K562 (cell line): ENCODE measurements around the gene PREB. TPM values are rescaled to one million over a fixed set of nuclear protein-coding genes. Genes with fewer than 3 reads are reported as not detected.

Source experiments
- ATAC-seq: fragments of 200-7000 bp; cut with Tn5 transposase; 3 replicates; pipeline ENCODE4 v1.9.1; 2020; ENCODE audit warnings: moderate library complexity
- BruUV-seq: library from RNA; stranded (reverse); fragments of 400-500 nt; replicated peaks from 2 replicates; lab custom pipeline; 2021; lab: Mats Ljungman, UMichigan
- CTCF ChIA-PET: fragments of 300-600 bp; formaldehyde crosslinking; extraction: SDS; loops from one replicate; lab custom pipeline; 2021; ENCODE audit warnings: low intra/inter-chr PET ratio; lab: Yijun Ruan, JAX
- POLR2A ChIA-PET: fragments of 300-600, 350-650 bp; sonication (Branson Sonifier 250); formaldehyde crosslinking; extraction: SDS; loops from one replicate; lab custom pipeline; 2021; ENCODE audit warnings: antibody characterized with exemption, inconsistent platforms; lab: Yijun Ruan, JAX
- DNase-seq, 4 experiments: peaks; one replicate each; pipeline versions ENCODE4 v3.0.0 to v3.0.0-alpha.2; 2011 to 2018; ENCODE audit warnings: low spot score in 3 of 4, mixed read lengths in 3 of 4; ENCODE audit errors: extremely low read depth in 1 of 4
- FAIRE-seq: peaks from 2 replicates; lab custom pipeline; 2011; peaks lifted over from hg19 to GRCh38; lab: Jason Lieb, UNC
- H2AFZ ChIP-seq: 2 replicates; pipeline ENCODE4 v1.6.0; 2011; ENCODE audit warnings: low read depth, low read length, control low read depth, inconsistent platforms
- H3K27ac ChIP-seq: fragments of 200-600 bp; 3 replicates; pipeline ENCODE4 v1.8.0; 2011; ENCODE audit warnings: low read depth, mild to moderate bottlenecking, control low read depth, inconsistent platforms, low read length, moderate library complexity, mixed read lengths; ENCODE audit errors: extremely low read depth
- H3K27me3 ChIP-seq, 2 experiments: fragments of 300-600 bp in 1 of 2; 2 replicates in 1 of 2; 3 replicates in 1 of 2; pipeline versions ENCODE4 v1.6.0 to v1.8.0; 2011; ENCODE audit warnings: inconsistent platforms in 2 of 2, low read length in 2 of 2, mild to moderate bottlenecking in 1 of 2, mixed read lengths in 1 of 2, moderate library complexity in 1 of 2; ENCODE audit not compliant: control insufficient read depth in 2 of 2, insufficient read depth in 2 of 2
- H3K36me3 ChIP-seq: fragments of 300-600 bp; 3 replicates; pipeline ENCODE4 v1.8.0; 2011; ENCODE audit warnings: mild to moderate bottlenecking, low read length, inconsistent platforms; ENCODE audit not compliant: control insufficient read depth, insufficient read depth
- H3K4me1 ChIP-seq, 2 experiments: fragments of 200-600 bp in 1 of 2; replicated peaks in 1 of 2; 2 replicates in 1 of 2; 3 replicates in 1 of 2; pipeline versions ENCODE4 v1.5.1 to v1.8.0; 2011; ENCODE audit warnings: inconsistent platforms in 2 of 2, low read length in 2 of 2, mild to moderate bottlenecking in 1 of 2, mixed read lengths in 1 of 2, moderate library complexity in 1 of 2; ENCODE audit not compliant: control insufficient read depth in 2 of 2, insufficient read depth in 2 of 2
- H3K4me2 ChIP-seq: 2 replicates; pipeline ENCODE4 v1.6.1; 2011; ENCODE audit warnings: low read length, control low read depth, inconsistent platforms, mixed read lengths; ENCODE audit not compliant: insufficient read depth
- H3K4me3 ChIP-seq: fragments of 200-600 bp; sonication (generic), shearing (Covaris generic); 2 replicates; pipeline ENCODE4 v1.5.1; 2016; ENCODE audit warnings: control low read depth, inconsistent platforms
- H3K79me2 ChIP-seq: fragments of 200-600 bp; 3 replicates; pipeline ENCODE4 v1.8.0; 2011; ENCODE audit warnings: low read length, inconsistent platforms; ENCODE audit not compliant: control insufficient read depth, insufficient read depth
- H3K9ac ChIP-seq, 2 experiments: 2 replicates each; pipeline versions ENCODE4 v1.6.0 to v1.6.1; 2011; ENCODE audit warnings: low read depth in 2 of 2, low read length in 2 of 2, control low read depth in 1 of 2, inconsistent platforms in 1 of 2, mild to moderate bottlenecking in 1 of 2, mixed read lengths in 1 of 2; ENCODE audit not compliant: insufficient read depth in 1 of 2
- H3K9me1 ChIP-seq: one replicate; pipeline ENCODE4 v1.6.0; 2011; ENCODE audit warnings: inconsistent platforms, mild to moderate bottlenecking, low read length, moderate library complexity; ENCODE audit not compliant: control insufficient read depth, insufficient read depth
- H3K9me3 ChIP-seq: replicated peaks from 2 replicates; pipeline ENCODE4 v1.5.1; 2011; ENCODE audit warnings: low read depth, low read length, inconsistent platforms; ENCODE audit not compliant: control insufficient read depth, insufficient read depth
- H4K20me1 ChIP-seq: replicated peaks from 2 replicates; pipeline ENCODE4 v1.6.1; 2011; ENCODE audit warnings: low read length, inconsistent platforms, mixed read lengths; ENCODE audit not compliant: control insufficient read depth, insufficient read depth
- ATF3 ChIP-seq, 2 experiments: fragments of 450-650 bp in 1 of 2; sonication (generic) in 1 of 2; formaldehyde crosslinking in 1 of 2; IDR thresholded peaks in 1 of 2; conservative IDR thresholded peaks in 1 of 2; 2 replicates each; pipeline versions ENCODE4 v1.6.1 to v1.8.1; 2016 to 2023; ENCODE audit warnings: mild to moderate bottlenecking in 2 of 2, moderate library complexity in 2 of 2, inconsistent platforms in 1 of 2, missing genetic modification reagents in 1 of 2
- HNRNPLL ChIP-seq: fragments of 200-400 bp; formaldehyde crosslinking; IDR thresholded peaks from 2 replicates; pipeline ENCODE4 v1.6.1; 2017; ENCODE audit warnings: low read length, low read depth, mild to moderate bottlenecking; ENCODE audit not compliant: poor library complexity, severe bottlenecking
- ZNF431 ChIP-seq: sonication (generic); formaldehyde crosslinking; IDR thresholded peaks from 2 replicates; pipeline ENCODE4 v1.8.0; 2022; ENCODE audit warnings: mild to moderate bottlenecking, missing genetic modification reagents
- WGBS: fragments of 100-300 bp; shearing (Covaris generic); methylation state at CpG from one replicate; pipeline ENCODE4 v1.1.6; 2016; ENCODE audit warnings: low coverage, mixed read lengths; ENCODE audit not compliant: insufficient coverage; ENCODE audit errors: missing lambda C conversion rate; 5-methylcytosine and 5-hydroxymethylcytosine counted together
- in situ Hi-C: fragments of 300-500 bp; cut with MboI; formaldehyde crosslinking; loops from 4 replicates; pipeline ENCODE4 v1.15.0; 2018; ENCODE audit warnings: inconsistent platforms, mixed read lengths
- intact Hi-C: fragments of 100-400 bp; cut with micrococcal nuclease; formaldehyde crosslinking; loops from 2 replicates; pipeline ENCODE4 v1.14.2; 2022
- polyA plus RNA-seq, 8 experiments: library from polyadenylated mRNA; depleted of rRNA in 4 of 8; stranded (reverse) in 5 of 8; unstranded in 3 of 8; fragments of >200 nt; fragmentation: Nextera tagmentation in 2 of 8; fragmentation: Illumina TruSeq in 1 of 8; extraction: Ambion mirVana in 2 of 8; extraction: Trizol in 1 of 8; gene quantifications; 2 replicates each; pipeline versions ENCODE4 v1.2.1 to v1.2.3, GENCODE V29; 2011 to 2014; ENCODE audit warnings: inconsistent platforms in 1 of 8, missing spikeins in 1 of 8
- total RNA-seq, 7 experiments: library from RNA; depleted of rRNA in 6 of 7; stranded (reverse); fragments of >200 nt in 6 of 7; fragmentation: Illumina TruSeq in 2 of 7; extraction: Trizol in 2 of 7; gene quantifications; 2 replicates each; pipeline versions ENCODE4 v1.2.1 to v1.2.3, GENCODE V29; 2011 to 2021; ENCODE audit warnings: low replicate concordance in 1 of 7

PREB gene
- total and polyA plus RNA-seq, 9 of the 15 experiments (the other 6 are each of a cell fraction or from before 2014, with no cell fraction given), result 35.1 to 84.2 (median 67.2) TPM

GRCh38 chr2:27083410-27084296 lies 50.8 kb downstream of the PREB start:
- peaks cover 8% of the 10 kb centered on the region; the same call in 1 of the 3 replicates for H3K79me2 ChIP-seq
- CTCF ChIA-PET, result no interaction called here
- H2AFZ ChIP-seq, result no peak overlapping the region
- no peak overlapping the region for H3K4me3 ChIP-seq
- H3K9me3 ChIP-seq, result no peaks in the 10 kb centered on the region
- ATAC-seq (no peak), FAIRE-seq (no peak), DNase-seq (no peak)
- in situ Hi-C loops, result no loop called here
- 74% methylated on average over 20 of the region's 20 CpGs for WGBS
- peaks cover 55 to 75% of the 10 kb centered on the region in 2 experiments for H3K4me1 ChIP-seq
- H4K20me1 ChIP-seq, result no peaks in the 10 kb centered on the region
- peak overlapping the region in 1 of 2 experiments; percentile 84; a peak in 2 of 4 replicates for H3K9ac ChIP-seq
- no TSS peak for BruUV-seq
- intact Hi-C loops, result loop anchor here (2.0 kb wide), 1 partner anchor 123 kb away; no protein-coding TSS in a partner anchor
- H3K36me3 ChIP-seq, result no peaks in the 10 kb centered on the region
- H3K9me1 ChIP-seq, result peaks cover 4% of the 10 kb centered on the region
- POLR2A ChIA-PET, result interaction anchor here (0.6 to 2.2 kb wide), 10 partner anchors 12 to 294 kb away, joined by 3 to 6 read pairs (median 3); partner anchors contain the start of gene OST4
- TF ChIP-seq HNRNPLL (no peak), ATF3 (IDR thresholded peaks at IDR 0.05) (peak; percentile 47; the same call in 1 of the 2 replicates), ATF3 (CRISPR knock-in tag; conservative IDR thresholded peaks at IDR 0.05) (no peak), ZNF431 (CRISPR knock-in tag) (peak; percentile 73)
- TF ChIP-seq, all 486 proteins: peak for 2
- no peaks in the 10 kb centered on the region for H3K27me3 ChIP-seq
- H3K27ac ChIP-seq, result no peak overlapping the region; the same call in 2 of the 3 replicates
- H3K4me2 ChIP-seq, result no peak overlapping the region
